ENCODE results near the gene DAGLB. TPM values are rescaled to one million over a fixed set of nuclear protein-coding genes. Genes with fewer than 3 reads are reported as not detected.

The DAGLB gene
- total and polyA plus RNA-seq, 4 donors, result 3.6 to 19.7 (median 16.7) TPM

- 86 to 87% methylated on average over 5 of the region's 5 CpGs for WGBS, 2 donors
- DNase-seq (no peak), ATAC-seq (ENCODE audit: low FRiP score) (no peak)
- Histone ChIP-seq H3K27ac (ENCODE audit: low read depth in 1 of 2, low read length in 2 of 2) (no peak overlapping the region), H3K9me3 (ENCODE audit: control insufficient read depth, low read length) (no peaks in the 10 kb centered on the region), H3K27me3 (ENCODE audit: control insufficient read depth in 1 of 2, insufficient read depth in 2 of 2, low read length in 1 of 2) (no peaks in the 10 kb centered on the region), H3K4me1 (ENCODE audit: control insufficient read depth in 1 of 2, insufficient read depth in 2 of 2, low read length in 2 of 2) (no peaks in the 10 kb centered on the region), H3K4me3 (ENCODE audit: low read length in 2 of 2) (no peak overlapping the region), H3K36me3 (ENCODE audit: control insufficient read depth in 1 of 2, insufficient read depth in 2 of 2, low read length in 1 of 2) (no peaks in the 10 kb centered on the region)
- intact Hi-C loops (cut with DNase I), result no loop called here
These were observed 86.9 kb downstream of the DAGLB start for GRCh38 chr7:6360841-6361240.

- H3K9me3 ChIP-seq (ENCODE audit: control insufficient read depth, low read length), result no peaks in the 10 kb centered on the region
- no peaks in the 10 kb centered on the region for H3K4me1 ChIP-seq (ENCODE audit: control insufficient read depth in 1 of 2, insufficient read depth in 2 of 2, low read length in 2 of 2)
- no peaks in the 10 kb centered on the region for H3K36me3 ChIP-seq (ENCODE audit: control insufficient read depth in 1 of 2, insufficient read depth in 2 of 2, low read length in 1 of 2)
- H3K4me3 ChIP-seq (ENCODE audit: low read length in 2 of 2), result no peak overlapping the region
- 94 to 100% methylated on average over 2 of the region's 2 CpGs for WGBS, 2 donors
- ATAC-seq (ENCODE audit: low FRiP score), result no peak
- intact Hi-C loops (cut with DNase I), result loop anchor here (10.0 kb wide), 2 partner anchors 75 to 365 kb away; no protein-coding TSS in a partner anchor
- H3K27ac ChIP-seq (ENCODE audit: low read depth in 1 of 2, low read length in 2 of 2), result no peak overlapping the region
- no peak for DNase-seq
- H3K27me3 ChIP-seq (ENCODE audit: control insufficient read depth in 1 of 2, insufficient read depth in 2 of 2, low read length in 1 of 2), result no peaks in the 10 kb centered on the region
These were observed 88.0 kb downstream of the DAGLB start for GRCh38 chr7:6359734-6360133.

Other genes starting within 250 kb of the DAGLB start
- 10 to 100 TPM; 60.5 to 63.7 TPM for gene CYTH3, start 175.3 kb downstream of the DAGLB start, total RNA-seq
- 10 to 100 TPM; 20.2 to 37.6 TPM for gene CYTH3, start 175.3 kb downstream of the DAGLB start, polyA plus RNA-seq
- gene FAM220A, start 99.0 kb downstream of the DAGLB start, total RNA-seq, result 10 to 100 TPM; 12.0 to 12.1 TPM
- 10 to 100 TPM; 10.8 to 14.0 TPM for gene FAM220A, start 99.0 kb downstream of the DAGLB start, polyA plus RNA-seq
- 100 to 1,000 TPM; 216 to 217 TPM for gene RAC1, start 73.4 kb downstream of the DAGLB start, total RNA-seq
- 100 to 1,000 TPM; 234 to 235 TPM for gene RAC1, start 73.4 kb downstream of the DAGLB start, polyA plus RNA-seq
- gene KDELR2, start 36.2 kb upstream of the DAGLB start, total RNA-seq, result 100 to 1,000 TPM; 137 to 138 TPM
- gene KDELR2, start 36.2 kb upstream of the DAGLB start, polyA plus RNA-seq, result 100 to 1,000 TPM; 100 to 131 TPM
- under 1 TPM; 0.16 to 0.39 TPM for gene GRID2IP, start 103.5 kb upstream of the DAGLB start, total RNA-seq
- under 1 TPM in 1 of 2 donors, not detected in 1; 0.25 TPM for gene GRID2IP, start 103.5 kb upstream of the DAGLB start, polyA plus RNA-seq
- gene ZDHHC4, start 129.5 kb upstream of the DAGLB start, total RNA-seq, result 10 to 100 TPM; 33.8 to 36.2 TPM
- gene ZDHHC4, start 129.5 kb upstream of the DAGLB start, polyA plus RNA-seq, result 10 to 100 TPM; 48.7 to 49.8 TPM
- gene INTS15, start 142.1 kb upstream of the DAGLB start, total RNA-seq, result 10 to 100 TPM; 22.1 to 27.0 TPM
- gene INTS15, start 142.1 kb upstream of the DAGLB start, polyA plus RNA-seq, result 10 to 100 TPM; 12.8 to 28.8 TPM
- 10 to 100 TPM; 10.9 to 12.2 TPM for gene ZNF853, start 167.7 kb upstream of the DAGLB start, total RNA-seq
- gene ZNF853, start 167.7 kb upstream of the DAGLB start, polyA plus RNA-seq, result 1 to 10 TPM; 4.6 to 5.0 TPM
- 10 to 100 TPM; 24.2 to 42.0 TPM for gene ZNF316, start 189.4 kb upstream of the DAGLB start, total RNA-seq
- gene ZNF316, start 189.4 kb upstream of the DAGLB start, polyA plus RNA-seq, result 10 to 100 TPM in 1 of 2 donors, 1 to 10 TPM in 1; 5.6 to 29.1 TPM